Epidermal melanocyte (primary cell): ENCODE data around the gene ERCC3.
"Not testable (repeated sequence)": the region's sequence is repeated elsewhere in the genome, so short reads cannot be mapped to it uniquely, and the experiment has no call there.

Experiments used
- DNase-seq: peaks from one replicate; pipeline ENCODE4 v3.0.0; 2011; ENCODE audit warnings: low spot score; ENCODE audit not compliant: insufficient read length

Gene ERCC3

DNA sequence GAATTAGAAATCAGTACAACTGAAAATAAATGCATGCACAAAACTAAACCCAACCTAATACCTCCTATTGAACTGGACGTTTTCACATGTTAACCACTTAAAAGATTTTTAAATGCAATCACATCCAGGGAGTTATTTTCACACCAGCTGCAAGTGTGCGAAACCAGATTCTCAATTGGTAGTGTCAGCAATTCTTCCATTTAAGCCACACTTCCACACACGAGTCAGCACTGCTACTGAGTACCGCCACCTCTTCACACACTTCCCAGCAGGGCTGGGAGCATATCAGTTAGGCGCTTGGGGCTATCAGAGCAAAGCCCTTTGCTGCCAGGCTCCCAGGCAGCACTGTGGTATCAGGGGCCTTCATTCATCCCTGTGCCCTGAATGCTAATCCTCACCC, 14.2 kb downstream of the ERCC3 start:
- DNase-seq: no peak

DNA sequence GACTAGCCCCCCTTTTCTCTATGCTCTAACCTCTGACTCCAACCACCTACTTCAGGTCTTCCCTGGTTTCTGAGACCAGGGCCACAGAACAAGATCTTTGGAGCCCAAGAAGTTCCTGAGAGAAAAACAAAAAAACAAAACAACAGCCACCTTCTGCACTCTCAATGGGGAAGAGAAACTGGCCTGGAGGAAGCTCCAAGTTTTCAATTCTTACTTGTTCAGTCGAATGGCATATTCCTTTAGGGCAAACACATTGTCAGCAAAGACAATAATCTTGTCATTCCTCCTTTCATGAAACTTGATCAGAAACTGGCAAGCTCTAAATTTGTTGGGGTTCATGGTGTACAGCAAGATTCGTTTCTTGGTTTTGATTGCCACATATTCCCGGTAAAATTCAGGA, 15.0 kb downstream of the ERCC3 start:
- DNase-seq: no peak

DNA sequence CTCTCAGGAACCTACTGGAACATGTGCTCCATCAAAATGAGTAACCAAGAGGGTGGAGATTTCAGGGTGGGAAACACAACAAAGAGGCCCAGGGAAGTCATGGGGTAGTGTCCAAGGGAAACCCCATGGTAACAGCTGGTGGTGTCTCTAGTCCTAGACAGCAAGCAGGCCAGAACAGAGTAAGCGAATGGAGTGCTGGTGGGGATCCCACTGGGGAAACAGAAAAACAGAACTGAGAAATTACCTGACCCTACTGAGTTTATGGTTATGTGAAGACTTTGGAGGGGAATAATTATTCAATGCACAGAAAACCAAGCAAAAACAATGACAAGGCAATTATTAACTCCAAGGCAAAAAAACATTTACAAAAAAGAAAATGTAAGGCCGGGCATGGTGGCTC, 16.9 kb downstream of the ERCC3 start:
- DNase-seq: no peak

DNA sequence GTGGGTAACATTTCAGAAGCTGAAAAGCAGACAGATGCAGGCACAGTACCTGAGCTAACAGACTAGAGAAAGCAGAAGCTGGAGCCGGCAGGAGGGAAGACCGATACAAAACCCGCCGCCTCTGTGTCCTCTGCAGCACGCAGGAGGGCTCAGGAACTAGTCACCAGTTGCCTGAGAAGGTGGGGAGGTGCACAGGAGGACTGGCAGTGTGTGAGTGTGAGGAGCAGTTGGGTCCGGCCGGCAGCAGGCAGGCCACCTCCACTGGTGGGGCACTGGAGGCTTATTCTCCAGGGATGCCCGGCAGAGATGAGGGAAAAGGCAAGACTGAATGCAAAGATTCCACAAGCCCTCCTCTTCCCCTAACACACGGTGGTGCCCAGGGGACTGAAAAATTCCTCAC, 18.2 kb downstream of the ERCC3 start:
- no peak for DNase-seq

DNA sequence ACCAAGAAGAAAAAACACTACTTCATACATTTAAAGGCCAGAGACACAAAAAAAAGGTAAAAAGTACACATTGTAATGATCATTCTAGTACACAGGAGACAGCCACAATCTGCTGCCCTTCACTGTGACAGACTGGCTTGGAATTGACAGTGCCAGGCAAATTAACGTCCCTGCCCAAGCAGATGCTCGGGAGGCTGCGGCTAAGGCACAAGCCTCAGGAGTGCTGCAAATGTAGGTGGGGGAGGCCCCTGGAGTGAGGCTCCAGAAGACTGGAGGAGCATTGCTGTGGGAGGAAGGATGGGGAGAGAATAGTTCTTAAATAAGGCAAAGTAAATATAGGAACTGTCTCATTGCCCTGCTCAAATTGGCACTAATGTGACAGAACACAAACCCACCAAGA, 18.6 kb downstream of the ERCC3 start:
- DNase-seq: no peak

DNA sequence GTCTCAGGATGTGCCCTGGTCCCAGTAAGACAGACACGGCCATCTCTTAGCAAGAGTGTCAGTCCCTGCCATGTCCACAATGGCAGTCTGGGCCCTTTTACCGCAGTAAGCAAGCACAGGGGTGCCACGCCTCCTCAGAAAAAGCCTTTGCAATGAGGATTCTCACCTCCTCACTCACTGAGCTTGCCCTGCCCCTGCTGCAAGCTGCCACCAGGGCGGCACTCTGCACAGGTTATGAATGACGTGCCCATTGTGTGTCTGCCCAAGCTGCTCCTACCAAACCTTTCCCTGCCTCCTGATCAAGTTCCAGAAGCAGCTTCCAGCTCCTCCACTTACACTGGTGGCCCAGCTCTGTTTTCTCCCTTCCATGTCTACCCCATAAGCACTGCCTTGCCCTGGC, 23.3 kb downstream of the ERCC3 start:
- no peak for DNase-seq

DNA sequence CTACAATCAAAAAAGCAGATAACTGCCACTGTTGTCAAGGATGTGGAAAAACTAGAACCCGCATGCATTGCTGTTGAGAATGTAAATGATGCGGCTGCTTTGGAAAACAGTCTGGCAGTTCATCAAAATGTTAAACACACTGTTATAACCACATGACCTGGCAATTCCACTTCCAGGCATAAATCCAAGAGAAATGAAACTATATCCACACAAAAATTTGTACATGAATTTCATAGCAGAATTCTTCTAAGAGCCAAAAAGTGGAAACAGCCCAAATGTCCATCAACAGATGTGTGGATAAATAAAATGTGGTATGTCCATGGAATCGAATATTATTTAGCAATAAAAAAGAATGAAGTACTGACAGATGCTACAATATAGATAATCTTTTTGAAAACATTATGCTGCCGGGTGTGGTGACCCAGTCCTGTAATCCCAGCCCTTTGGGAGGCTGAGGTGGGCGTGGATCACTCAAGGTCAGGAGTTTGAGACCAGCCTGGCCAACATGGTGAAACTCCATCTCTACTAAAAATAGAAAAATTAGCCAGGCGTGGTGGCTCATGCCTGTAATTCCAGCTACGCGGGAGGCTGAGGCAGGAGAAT, 32.0 kb downstream of the ERCC3 start:
- no peak for DNase-seq

DNA sequence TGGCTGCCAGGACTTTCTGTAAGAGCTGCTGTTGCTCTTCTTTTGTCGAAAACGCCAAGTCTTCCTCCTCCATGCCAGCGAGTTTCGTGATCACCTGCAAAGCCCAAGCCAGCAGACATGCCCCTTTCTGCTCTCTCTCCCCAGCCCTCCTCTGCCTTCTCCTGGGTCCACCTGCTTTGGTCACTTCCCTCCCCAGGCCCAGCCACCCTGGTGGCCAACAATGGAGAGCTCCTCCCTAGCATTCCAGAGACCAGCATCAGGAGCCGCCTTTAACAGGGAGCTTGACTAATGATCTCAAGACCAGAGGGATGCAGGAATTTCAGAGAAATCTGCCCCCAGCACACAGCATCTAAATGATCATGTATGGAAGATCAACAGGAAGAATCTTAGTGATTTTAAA, 34.6 kb downstream of the ERCC3 start:
- no peak for DNase-seq

DNA sequence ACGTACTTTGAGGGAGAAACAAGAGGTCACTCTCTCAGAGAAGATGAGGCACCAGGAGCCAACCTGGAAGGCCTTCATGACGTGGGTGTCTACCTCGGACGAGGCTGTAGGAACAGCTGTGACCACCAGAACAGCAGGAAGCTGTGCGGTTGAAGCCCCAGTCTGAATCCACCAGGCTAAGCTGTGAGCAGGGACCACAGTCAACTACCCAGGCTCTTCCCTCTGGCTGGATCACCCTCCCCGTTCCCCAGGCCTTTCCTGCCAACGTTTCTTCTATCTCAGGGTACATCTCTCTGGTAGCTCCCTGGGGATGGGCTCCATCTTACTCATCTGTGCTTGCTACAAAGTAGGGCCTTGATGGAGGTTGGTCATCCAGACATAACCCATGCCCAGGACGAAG, 37.1 kb downstream of the ERCC3 start:
- no peak for DNase-seq

DNA sequence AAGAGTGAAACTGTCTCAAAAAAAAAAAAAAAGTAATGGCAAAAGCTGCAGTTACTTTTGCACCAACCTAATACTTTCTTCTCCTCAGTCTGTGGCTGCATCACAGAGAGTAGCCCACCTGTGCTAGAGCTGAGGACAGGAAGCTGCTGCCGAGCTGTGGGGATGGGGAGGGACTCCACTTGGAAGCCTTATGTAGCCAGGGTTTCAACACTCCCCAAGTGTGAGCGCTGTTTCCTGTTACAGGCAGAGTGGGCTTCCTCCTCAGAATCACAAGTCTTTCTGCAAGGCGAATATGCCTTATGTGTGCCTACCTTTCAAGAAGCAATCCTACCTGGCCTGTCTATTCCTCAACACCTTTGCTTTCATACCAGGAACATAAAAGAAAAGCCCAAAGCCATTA, 37.6 kb downstream of the ERCC3 start:
- no peak for DNase-seq

DNA sequence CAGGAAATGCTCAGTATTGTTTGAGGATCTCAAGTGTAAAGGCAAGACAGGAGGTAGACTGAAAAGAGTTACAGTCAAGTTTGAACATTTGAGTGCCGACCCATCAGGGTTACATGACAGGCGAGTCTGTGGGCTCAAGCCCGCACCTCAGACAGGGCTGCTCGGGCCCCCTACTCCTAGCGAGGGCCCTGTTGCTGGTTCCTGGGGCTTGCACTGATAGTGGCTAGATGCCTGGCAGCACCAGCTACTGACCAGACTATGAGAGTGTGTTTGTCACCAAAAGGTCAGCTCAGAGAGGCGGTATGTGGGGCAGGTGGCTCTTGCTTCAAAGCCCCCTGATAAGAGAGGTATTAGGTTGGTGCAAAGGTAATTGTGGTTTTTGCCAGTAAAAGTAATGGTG, 38.2 kb downstream of the ERCC3 start:
- DNase-seq: no peak

DNA sequence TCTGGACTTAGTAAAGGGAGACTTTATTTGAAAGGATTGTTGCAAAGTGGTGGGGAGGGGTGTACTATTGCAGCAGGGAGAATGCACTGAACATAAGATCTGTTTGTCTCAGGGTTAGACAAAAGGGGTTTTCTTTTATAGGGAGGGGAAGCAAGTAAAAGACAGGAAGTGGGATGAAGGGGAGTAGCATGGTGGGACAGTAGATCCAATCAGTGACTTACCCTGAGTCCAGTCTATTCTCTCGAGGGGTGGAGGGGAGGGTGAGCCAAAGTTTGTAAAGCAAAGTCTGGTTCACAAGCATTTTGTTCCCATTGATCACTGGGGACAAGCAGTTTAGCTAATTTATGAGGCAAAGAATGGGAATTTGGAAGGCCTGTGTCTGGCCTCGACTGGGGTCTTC, 38.8 kb downstream of the ERCC3 start:
- DNase-seq: peak; percentile 70

DNA sequence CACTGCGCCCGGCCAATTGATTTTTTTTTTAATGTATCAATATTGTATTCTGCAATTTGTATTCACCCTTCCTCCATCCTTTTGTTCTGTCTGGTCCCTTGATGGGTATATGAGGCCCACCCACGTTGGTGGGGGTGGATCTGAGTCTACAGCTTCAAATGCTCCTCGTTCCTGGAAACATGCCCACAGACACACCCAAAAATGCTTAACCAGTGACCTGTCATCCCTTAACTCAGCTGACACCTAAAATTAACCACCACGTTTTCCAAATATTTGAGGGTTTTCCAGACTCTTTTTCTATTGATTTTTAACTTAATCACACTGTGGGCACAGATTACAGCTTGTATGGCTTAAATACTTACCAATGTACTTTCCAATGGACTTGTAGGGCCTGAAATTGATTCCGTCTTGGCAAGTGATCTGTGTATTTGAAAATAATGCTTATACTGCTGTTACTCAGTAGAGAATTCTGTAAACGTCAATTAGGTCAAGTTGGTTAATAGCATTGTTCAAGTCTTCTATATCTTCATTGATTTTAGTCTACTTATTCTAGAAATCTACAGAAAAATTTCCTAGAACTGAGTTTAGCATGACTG, 39.5 kb downstream of the ERCC3 start:
- no peak for DNase-seq

DNA sequence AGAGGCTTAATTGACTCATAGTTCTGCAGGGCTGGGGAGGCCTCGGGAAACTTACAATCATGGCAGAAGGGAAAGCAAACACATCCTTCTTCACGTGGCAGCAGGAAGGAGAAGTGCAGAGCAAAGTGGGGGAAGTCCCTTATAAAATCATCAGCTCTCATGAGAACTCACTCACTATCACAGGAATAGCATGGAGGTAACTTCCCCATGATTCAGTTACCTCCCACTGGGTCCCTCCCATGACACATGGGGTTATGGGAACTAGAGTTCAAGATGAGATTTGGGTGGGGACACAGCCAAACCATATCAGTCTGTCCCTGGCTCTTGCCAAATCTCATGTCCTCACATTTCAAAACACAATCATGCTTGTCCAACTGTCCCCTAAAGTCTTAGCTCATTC, 52.8 kb downstream of the ERCC3 start:
- not testable (repeated sequence) for DNase-seq

DNA sequence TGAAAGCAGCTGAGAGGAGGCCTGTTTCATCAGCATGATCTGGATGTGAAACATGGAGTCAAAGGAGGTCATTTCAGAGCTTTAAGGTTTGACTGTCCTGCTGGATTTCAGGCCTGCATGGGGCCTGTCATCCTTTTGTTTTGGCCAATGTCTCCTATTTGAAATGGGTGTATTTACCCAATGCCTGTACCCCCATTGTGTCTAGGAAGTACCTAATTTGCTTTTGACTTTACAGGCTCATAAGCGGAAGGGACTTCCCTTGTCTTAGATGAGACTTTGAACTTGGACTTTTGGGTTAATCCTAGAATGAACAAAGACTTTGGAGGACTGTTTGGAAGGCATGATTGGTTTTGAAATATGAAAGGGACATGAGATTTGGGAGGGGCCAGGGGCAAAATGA, 54.5 kb downstream of the ERCC3 start:
- DNase-seq: no peak

DNA sequence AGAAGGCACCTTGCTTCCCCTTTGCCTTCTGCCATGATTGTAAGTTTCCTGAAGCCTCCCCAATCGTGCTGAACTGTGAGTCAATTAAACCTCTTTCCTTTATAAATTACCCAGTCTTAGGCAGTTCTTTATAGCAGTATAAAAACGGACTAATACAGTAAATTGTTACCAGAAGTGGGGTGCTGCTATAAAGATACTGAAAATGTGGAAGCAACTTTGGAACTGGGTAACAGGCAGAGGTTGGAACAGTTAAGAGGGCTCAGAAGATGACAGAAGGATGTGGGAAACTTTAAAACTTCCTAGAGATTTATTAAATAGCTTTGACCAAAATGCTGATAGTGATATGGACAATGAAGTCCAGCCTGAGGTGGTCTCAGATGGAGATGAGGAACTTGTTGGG, 56.2 kb downstream of the ERCC3 start:
- DNase-seq: not testable (repeated sequence)

DNA sequence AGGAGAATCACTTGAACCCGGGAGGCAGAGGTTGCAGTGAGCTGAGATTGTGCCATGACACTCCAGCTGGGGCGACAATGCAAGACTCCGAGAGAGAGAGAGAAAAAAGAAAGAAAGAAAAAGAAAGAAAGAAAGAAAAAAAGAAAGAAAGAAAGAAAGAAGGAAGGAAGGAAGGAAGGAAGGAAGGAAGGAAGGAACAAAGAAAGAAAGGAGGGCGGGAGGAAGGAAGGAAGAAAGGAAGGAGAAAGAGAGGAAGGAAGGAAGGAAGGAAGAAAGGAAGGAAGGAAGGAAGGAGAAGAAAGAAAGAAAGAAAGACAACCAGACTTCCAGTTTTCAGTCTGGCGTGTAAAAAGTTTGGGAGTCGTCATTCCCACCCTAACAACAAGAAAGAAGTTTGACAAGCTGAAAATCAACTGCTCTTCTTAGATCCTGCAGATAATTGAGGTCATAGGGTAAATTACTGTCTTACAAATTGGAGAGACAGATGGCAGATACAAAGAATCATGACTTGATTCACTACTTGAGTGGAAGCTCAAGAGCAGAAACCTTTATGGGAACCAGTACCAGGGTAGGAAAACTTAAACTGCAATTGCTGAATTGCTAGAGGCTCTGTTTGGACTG, 58.8 kb downstream of the ERCC3 start:
- no peak for DNase-seq

DNA sequence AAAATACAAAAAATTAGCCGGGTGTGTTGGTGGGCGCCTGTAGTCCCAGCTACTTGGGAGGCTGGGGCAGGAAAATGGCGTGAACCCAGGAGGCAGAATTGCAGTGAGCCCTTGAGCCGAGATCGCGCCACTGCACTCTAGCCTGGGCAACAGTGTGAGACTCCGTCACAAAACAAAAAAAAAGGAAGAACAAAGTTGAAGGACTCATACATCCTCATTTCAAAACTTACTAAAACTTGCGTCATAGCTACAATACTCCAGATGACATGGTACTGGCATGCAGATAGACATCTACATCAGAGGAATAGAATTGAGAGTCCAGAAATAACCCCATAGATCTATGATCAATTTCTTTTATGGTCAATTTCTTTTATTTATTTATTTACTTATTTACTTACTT, 60.2 kb downstream of the ERCC3 start:
- DNase-seq: no peak

DNA sequence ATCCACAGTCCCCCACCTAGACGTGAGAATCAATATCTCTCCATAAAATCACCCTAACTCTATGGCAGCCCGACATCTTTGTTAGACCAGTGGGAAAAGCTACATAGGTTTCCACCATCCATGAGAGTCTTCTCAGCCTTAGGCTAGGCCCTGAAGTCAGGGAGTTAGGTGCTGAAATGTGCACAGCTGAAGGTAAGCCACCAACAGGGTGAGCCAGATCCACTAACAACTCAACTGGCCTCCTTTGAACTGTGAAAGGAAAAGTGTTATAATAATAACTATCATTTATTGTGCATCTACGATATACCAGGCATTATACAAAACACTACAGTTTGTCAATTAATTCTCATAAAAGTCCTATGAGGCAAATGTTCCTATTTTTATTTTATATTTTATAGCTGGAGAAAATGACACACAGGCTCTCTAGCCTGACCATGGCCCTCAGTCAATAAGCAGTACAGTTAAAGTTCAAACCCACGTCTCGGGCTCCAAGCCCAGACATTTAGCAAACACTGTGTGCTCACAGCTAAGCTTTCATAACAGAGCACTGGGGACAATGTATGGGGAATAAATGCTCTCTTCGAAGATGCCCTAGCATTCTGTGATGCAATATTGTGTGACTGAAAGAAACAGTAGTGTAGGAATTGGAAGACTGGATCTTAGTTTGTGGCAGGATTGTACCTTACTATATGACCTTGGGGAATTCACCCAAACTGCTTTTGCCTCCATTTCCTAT, 62.6 kb downstream of the ERCC3 start:
- no peak for DNase-seq

DNA sequence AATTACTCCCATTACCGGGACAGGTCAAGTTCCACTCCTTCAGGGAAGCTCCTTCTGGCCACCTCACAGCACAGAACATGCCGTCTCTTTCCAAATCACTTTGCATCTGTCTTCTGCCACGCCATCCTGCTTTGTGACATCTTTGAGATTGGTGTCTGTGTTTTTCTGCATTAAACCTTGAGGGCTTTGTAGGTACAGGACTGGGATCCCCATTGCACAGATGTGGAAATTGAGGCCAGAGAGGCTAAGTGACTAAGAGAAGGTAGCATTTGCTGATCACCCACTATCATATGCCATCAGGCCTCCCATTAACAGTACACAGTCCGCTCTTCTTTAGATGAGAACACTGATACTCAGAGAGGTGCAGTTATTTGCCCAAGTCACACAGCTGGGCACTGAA, 64.4 kb downstream of the ERCC3 start:
- no peak for DNase-seq

DNA sequence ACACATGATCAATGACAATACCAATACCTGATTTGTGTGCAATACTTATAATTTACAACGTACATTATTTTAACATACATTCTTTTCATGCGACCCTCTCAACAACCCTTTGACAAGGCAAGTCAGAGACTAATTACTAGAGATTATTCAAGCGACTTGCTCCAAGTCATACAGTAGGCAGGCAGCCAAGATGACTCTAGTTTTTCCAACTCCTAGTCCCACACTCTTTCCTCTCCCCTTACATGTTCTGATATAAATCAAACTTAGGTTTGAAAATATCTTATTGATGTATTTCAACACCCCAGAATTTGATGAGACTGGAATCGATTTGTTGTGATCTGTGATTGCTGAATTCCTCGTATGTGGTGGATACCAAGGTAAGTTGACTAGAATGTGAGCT, 65.8 kb downstream of the ERCC3 start:
- DNase-seq: no peak

DNA sequence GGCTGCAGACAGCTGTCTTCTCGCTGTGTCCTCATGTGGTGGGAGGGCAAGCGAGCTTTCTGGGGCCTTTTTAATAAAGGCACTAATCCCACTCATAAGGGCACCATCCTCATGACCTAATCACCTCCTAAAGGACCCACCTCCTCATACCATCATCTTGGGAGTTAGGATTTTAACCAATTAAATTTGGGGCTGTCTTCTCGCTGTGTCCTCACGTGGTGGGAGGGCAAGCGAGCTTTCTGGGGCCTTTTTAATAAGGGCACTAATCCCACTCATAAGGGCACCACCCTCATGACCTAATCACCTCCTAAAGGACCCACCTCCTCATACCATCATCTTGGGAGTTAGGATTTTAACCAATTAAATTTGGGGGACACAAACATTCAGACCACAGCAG, 66.7 kb downstream of the ERCC3 start:
- not testable (repeated sequence) for DNase-seq
